Ishikawa (cell line): ENCODE data around the gene NOS1AP.

Experiments
- CEBPB ChIP-seq: IDR thresholded peaks from 2 replicates; pipeline ENCODE4 v1.6.1; 2012
- EGR1 ChIP-seq: IDR thresholded peaks from 2 replicates; pipeline ENCODE4 v1.6.1; 2012
- EP300 ChIP-seq: IDR thresholded peaks from 2 replicates; pipeline ENCODE4 v1.6.1; 2012; ENCODE audit warnings: borderline replicate concordance
- RAD21 ChIP-seq: IDR thresholded peaks from 2 replicates; pipeline ENCODE4 v1.6.1; 2012; ENCODE audit warnings: low read depth
- TAF1 ChIP-seq: IDR thresholded peaks from 2 replicates; pipeline ENCODE4 v1.6.1; 2012; ENCODE audit warnings: low read depth, mild to moderate bottlenecking
- TCF12 ChIP-seq: IDR thresholded peaks from 2 replicates; pipeline ENCODE4 v1.6.1; 2012; ENCODE audit warnings: low read depth
- YY1 ChIP-seq: IDR thresholded peaks from 2 replicates; pipeline ENCODE4 v1.6.1; 2012; ENCODE audit warnings: low read depth
- TF ChIP-seq, protein P1 (sequence below): IDR thresholded peaks from 2 replicates; pipeline ENCODE4 v1.6.1; 2012
- TF ChIP-seq, protein P2 (sequence below): IDR thresholded peaks from 2 replicates; pipeline ENCODE4 v1.6.1; 2012
- TF ChIP-seq, protein P3 (sequence below): IDR thresholded peaks from 2 replicates; pipeline ENCODE4 v1.6.1; 2012; ENCODE audit warnings: low read depth, mild to moderate bottlenecking

DNA sequence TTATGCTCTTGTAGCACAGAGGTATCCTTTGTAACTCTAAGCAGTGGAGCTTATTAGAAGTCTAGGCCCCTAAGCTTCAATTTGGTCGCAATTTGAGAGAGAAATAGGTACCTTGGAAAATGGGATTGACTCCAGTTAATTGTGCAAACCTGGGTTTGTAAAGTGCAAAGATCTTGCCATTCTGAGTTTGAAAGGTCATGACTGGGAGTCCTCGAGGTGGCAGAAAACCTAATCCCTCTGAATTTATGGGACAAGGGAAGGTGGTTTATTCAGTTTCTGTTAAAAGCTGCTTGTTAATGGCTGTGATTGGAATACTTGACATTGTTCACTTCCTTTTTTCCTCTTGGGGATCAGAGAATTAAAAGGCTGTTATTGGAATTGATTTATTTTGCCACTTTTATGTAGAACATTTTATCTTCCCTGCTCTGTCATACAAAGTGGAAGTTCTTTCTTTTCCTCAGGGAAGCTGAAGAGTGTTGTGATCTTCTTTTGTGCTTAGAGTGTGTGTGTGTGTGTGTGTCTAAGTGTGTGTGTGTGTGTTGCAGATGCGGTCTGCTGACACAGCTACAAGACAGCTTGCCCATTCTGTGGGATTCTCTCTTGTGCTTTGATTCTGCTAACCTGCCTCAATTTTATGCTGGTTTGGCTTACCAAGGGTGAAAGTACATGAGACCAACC, 162.7 kb downstream of the NOS1AP start:
- TF ChIP-seq RAD21: no peak
- TF ChIP-seq, protein P1, sequence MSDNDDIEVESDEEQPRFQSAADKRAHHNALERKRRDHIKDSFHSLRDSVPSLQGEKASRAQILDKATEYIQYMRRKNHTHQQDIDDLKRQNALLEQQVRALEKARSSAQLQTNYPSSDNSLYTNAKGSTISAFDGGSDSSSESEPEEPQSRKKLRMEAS: no peak
- TF ChIP-seq, protein P2, sequence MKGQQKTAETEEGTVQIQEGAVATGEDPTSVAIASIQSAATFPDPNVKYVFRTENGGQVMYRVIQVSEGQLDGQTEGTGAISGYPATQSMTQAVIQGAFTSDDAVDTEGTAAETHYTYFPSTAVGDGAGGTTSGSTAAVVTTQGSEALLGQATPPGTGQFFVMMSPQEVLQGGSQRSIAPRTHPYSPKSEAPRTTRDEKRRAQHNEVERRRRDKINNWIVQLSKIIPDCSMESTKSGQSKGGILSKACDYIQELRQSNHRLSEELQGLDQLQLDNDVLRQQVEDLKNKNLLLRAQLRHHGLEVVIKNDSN: no peak
- TF ChIP-seq TCF12: no peak
- TF ChIP-seq EP300: no peak
- TF ChIP-seq, protein P3, sequence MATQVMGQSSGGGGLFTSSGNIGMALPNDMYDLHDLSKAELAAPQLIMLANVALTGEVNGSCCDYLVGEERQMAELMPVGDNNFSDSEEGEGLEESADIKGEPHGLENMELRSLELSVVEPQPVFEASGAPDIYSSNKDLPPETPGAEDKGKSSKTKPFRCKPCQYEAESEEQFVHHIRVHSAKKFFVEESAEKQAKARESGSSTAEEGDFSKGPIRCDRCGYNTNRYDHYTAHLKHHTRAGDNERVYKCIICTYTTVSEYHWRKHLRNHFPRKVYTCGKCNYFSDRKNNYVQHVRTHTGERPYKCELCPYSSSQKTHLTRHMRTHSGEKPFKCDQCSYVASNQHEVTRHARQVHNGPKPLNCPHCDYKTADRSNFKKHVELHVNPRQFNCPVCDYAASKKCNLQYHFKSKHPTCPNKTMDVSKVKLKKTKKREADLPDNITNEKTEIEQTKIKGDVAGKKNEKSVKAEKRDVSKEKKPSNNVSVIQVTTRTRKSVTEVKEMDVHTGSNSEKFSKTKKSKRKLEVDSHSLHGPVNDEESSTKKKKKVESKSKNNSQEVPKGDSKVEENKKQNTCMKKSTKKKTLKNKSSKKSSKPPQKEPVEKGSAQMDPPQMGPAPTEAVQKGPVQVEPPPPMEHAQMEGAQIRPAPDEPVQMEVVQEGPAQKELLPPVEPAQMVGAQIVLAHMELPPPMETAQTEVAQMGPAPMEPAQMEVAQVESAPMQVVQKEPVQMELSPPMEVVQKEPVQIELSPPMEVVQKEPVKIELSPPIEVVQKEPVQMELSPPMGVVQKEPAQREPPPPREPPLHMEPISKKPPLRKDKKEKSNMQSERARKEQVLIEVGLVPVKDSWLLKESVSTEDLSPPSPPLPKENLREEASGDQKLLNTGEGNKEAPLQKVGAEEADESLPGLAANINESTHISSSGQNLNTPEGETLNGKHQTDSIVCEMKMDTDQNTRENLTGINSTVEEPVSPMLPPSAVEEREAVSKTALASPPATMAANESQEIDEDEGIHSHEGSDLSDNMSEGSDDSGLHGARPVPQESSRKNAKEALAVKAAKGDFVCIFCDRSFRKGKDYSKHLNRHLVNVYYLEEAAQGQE: no peak
- no peak for TF ChIP-seq YY1
- TF ChIP-seq EGR1: no peak
- no peak for TF ChIP-seq CEBPB
- TF ChIP-seq TAF1: no peak
